HG02571 (cell line): Measurements from ENCODE around the gene OR2H1.

Source experiments
- ATAC-seq: cut with Tn5 transposase; IDR thresholded peaks from one replicate; pipeline ENCODE4 v1.9.1; 2021; ENCODE audit warnings: mild to moderate bottlenecking, moderate library complexity; ENCODE audit not compliant: unreplicated experiment

OR2H1 gene

GRCh38 chr6:29483186-29483585 lies 26.2 kb downstream of the OR2H1 start:
- no peak for ATAC-seq

- no peak for ATAC-seq
Observed at GRCh38 chr6:29483735-29484134, 26.8 kb downstream of the OR2H1 start.

- ATAC-seq: no peak
Observed at GRCh38 chr6:29486577-29486976, 29.6 kb downstream of the OR2H1 start.

- no peak for ATAC-seq
Observed at GRCh38 chr6:29487131-29487530, 30.2 kb downstream of the OR2H1 start.

- no peak for ATAC-seq
Observed at GRCh38 chr6:29487660-29488059, 30.7 kb downstream of the OR2H1 start, which contains the start of gene MAS1L. TSS of gene MAS1L (minus strand) at chr6:29487956. CDS start at chr6:29487902, 54 bp downstream.

- no peak for ATAC-seq
Observed at GRCh38 chr6:29488874-29489273, 31.9 kb downstream of the OR2H1 start.

- ATAC-seq: no peak
Observed at GRCh38 chr6:29489286-29489685, 32.3 kb downstream of the OR2H1 start.

GRCh38 chr6:29490055-29490454 lies 33.1 kb downstream of the OR2H1 start:
- ATAC-seq: no peak

- ATAC-seq: no peak
Observed at GRCh38 chr6:29490552-29490951, 33.6 kb downstream of the OR2H1 start.

- no peak for ATAC-seq
Observed at GRCh38 chr6:29491574-29491973, 34.6 kb downstream of the OR2H1 start.

GRCh38 chr6:29493261-29493660 lies 36.3 kb downstream of the OR2H1 start:
- ATAC-seq: no peak

GRCh38 chr6:29494131-29494530 lies 37.2 kb downstream of the OR2H1 start:
- no peak for ATAC-seq

- ATAC-seq: no peak
Observed at GRCh38 chr6:29495571-29495970, 38.6 kb downstream of the OR2H1 start.

GRCh38 chr6:29496961-29497360 lies 40.0 kb downstream of the OR2H1 start:
- no peak for ATAC-seq

GRCh38 chr6:29499704-29500103 lies 42.7 kb downstream of the OR2H1 start:
- ATAC-seq: no peak

- ATAC-seq: no peak
Observed at GRCh38 chr6:29500594-29500993, 43.6 kb downstream of the OR2H1 start.

GRCh38 chr6:29501106-29501505 lies 44.2 kb downstream of the OR2H1 start:
- no peak for ATAC-seq

- ATAC-seq: no peak
Observed at GRCh38 chr6:29502181-29502580, 45.2 kb downstream of the OR2H1 start.

GRCh38 chr6:29502597-29502996 lies 45.6 kb downstream of the OR2H1 start:
- ATAC-seq: no peak

- ATAC-seq: no peak
Observed at GRCh38 chr6:29504961-29505360, 48.0 kb downstream of the OR2H1 start.

GRCh38 chr6:29505808-29506207 lies 48.9 kb downstream of the OR2H1 start:
- ATAC-seq: no peak

GRCh38 chr6:29506446-29507067 lies 49.6 kb downstream of the OR2H1 start:
- ATAC-seq: no peak

- no peak for ATAC-seq
Observed at GRCh38 chr6:29507319-29507718, 50.4 kb downstream of the OR2H1 start.
